ENCODE results near the gene HDAC9.

DNA sequence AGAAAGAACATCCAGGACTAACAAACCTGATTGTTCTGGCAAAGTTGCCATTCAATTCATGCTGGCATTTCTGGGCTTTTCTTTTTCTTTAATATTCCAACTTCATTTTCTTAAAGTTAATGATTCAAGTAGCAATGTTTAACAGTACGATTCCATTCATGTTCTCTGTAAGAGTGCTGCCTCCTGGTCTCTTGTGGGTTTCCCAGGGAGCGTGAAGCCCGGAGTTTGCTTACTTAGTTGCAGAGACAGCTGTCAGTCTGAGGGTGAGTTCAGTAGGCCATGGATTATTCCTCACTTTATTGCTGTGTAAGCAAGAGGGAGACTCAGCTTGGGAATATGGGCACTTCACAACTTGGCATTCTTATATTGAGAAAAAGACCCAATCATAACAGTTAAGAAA, 479.7 kb downstream of the HDAC9 start:
- TF ChIP-seq, protein P1, sequence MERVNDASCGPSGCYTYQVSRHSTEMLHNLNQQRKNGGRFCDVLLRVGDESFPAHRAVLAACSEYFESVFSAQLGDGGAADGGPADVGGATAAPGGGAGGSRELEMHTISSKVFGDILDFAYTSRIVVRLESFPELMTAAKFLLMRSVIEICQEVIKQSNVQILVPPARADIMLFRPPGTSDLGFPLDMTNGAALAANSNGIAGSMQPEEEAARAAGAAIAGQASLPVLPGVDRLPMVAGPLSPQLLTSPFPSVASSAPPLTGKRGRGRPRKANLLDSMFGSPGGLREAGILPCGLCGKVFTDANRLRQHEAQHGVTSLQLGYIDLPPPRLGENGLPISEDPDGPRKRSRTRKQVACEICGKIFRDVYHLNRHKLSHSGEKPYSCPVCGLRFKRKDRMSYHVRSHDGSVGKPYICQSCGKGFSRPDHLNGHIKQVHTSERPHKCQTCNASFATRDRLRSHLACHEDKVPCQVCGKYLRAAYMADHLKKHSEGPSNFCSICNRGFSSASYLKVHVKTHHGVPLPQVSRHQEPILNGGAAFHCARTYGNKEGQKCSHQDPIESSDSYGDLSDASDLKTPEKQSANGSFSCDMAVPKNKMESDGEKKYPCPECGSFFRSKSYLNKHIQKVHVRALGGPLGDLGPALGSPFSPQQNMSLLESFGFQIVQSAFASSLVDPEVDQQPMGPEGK (CRISPR knock-in tag; IDR thresholded peaks at IDR 0.05; ENCODE audit: borderline replicate concordance) = no peak
- no peak for TF ChIP-seq RARB (CRISPR knock-in tag; IDR thresholded peaks at IDR 0.05)
- TF ChIP-seq ZFP30 (CRISPR knock-in tag; IDR thresholded peaks at IDR 0.05) = no peak
- TF ChIP-seq, protein P2, sequence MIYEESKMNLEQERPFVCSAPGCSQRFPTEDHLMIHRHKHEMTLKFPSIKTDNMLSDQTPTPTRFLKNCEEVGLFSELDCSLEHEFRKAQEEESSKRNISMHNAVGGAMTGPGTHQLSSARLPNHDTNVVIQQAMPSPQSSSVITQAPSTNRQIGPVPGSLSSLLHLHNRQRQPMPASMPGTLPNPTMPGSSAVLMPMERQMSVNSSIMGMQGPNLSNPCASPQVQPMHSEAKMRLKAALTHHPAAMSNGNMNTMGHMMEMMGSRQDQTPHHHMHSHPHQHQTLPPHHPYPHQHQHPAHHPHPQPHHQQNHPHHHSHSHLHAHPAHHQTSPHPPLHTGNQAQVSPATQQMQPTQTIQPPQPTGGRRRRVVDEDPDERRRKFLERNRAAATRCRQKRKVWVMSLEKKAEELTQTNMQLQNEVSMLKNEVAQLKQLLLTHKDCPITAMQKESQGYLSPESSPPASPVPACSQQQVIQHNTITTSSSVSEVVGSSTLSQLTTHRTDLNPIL (CRISPR knock-in tag; IDR thresholded peaks at IDR 0.05; ENCODE audit: low read depth) = no peak
- TF ChIP-seq ARNTL (CRISPR knock-in tag; IDR thresholded peaks at IDR 0.05; ENCODE audit: borderline replicate concordance, low read depth) = no peak
- TF ChIP-seq ESRRG (CRISPR knock-in tag; IDR thresholded peaks at IDR 0.05) = no peak
- TF ChIP-seq CSRNP3 (CRISPR knock-in tag; IDR thresholded peaks at IDR 0.05) = no peak
- TF ChIP-seq PPARA (CRISPR knock-in tag; IDR thresholded peaks at IDR 0.05; ENCODE audit: borderline replicate concordance) = no peak

Data from SK-N-SH treated with all-trans-retinoic acid at 6 μM for 48 hours (cell line).